DMS79 treated with DMSO at 0.1 percent for 48 hours (cell line): ENCODE data around the gene RESP18.
"Not testable (repeated sequence)": the region's sequence is repeated elsewhere in the genome, so short reads cannot be mapped to it uniquely, and the experiment has no call there.

Experiments
- DNase-seq: peaks from one replicate; lab custom pipeline; 2025; lab: John Stamatoyannopoulos, UW

Gene RESP18

GRCh38 chr2:219292616-219293015 is 39.9 kb downstream of the RESP18 start:
- DNase-seq, result no peak

- no peak for DNase-seq
Observed at GRCh38 chr2:219291910-219292490, 40.5 kb downstream of the RESP18 start.

- no peak for DNase-seq
Observed at GRCh38 chr2:219291394-219291793, 41.1 kb downstream of the RESP18 start.

- DNase-seq, result no peak
Observed at GRCh38 chr2:219290381-219291171, 42.0 kb downstream of the RESP18 start.

GRCh38 chr2:219289537-219290361 is 42.8 kb downstream of the RESP18 start:
- DNase-seq, result no peak

GRCh38 chr2:219289195-219289536 is 43.4 kb downstream of the RESP18 start:
- DNase-seq, result no peak

- DNase-seq, result no peak
Observed at GRCh38 chr2:219287580-219288265, 44.8 kb downstream of the RESP18 start.

- not testable (repeated sequence) for DNase-seq
Observed at GRCh38 chr2:219287116-219287440, 45.5 kb downstream of the RESP18 start.

- DNase-seq, result no peak
Observed at GRCh38 chr2:219286436-219287115, 46.0 kb downstream of the RESP18 start.

GRCh38 chr2:219285894-219286425 is 46.6 kb downstream of the RESP18 start:
- no peak for DNase-seq

GRCh38 chr2:219285373-219285735 is 47.2 kb downstream of the RESP18 start:
- DNase-seq, result no peak

- no peak for DNase-seq
Observed at GRCh38 chr2:219284501-219285372, 47.8 kb downstream of the RESP18 start.

- no peak for DNase-seq
Observed at GRCh38 chr2:219282943-219283581, 49.5 kb downstream of the RESP18 start.

- DNase-seq, result no peak
Observed at GRCh38 chr2:219282375-219282774, 50.2 kb downstream of the RESP18 start.

- no peak for DNase-seq
Observed at GRCh38 chr2:219281588-219281987, 51.0 kb downstream of the RESP18 start.

- DNase-seq, result no peak
Observed at GRCh38 chr2:219280651-219281050, 51.9 kb downstream of the RESP18 start.

GRCh38 chr2:219279916-219280516 is 52.5 kb downstream of the RESP18 start:
- no peak for DNase-seq

- peak; percentile 88 for DNase-seq
Observed at GRCh38 chr2:219279151-219279915, 53.2 kb downstream of the RESP18 start, which contains the start of gene DNAJB2. TSS of gene DNAJB2 (plus strand) at chr2:219279366. CDS start at chr2:219279834, 468 bp downstream.

GRCh38 chr2:219278655-219279150 is 53.8 kb downstream of the RESP18 start:
- DNase-seq, result no peak
